NCI-H82 treated with DMSO at 0.1 percent for 48 hours (cell line): ENCODE measurements around the gene OPRL1.

Experiments
- DNase-seq: peaks from one replicate; lab custom pipeline; 2025; ENCODE audit not compliant: unreplicated experiment; lab: John Stamatoyannopoulos, UW

The OPRL1 gene

GRCh38 chr20:64055893-64056638 lies 23.8 kb upstream of the OPRL1 start:
- no peak for DNase-seq

- DNase-seq = no peak
These were observed 23.3 kb upstream of the OPRL1 start for GRCh38 chr20:64056639-64056888.

GRCh38 chr20:64056889-64057627 lies 22.8 kb upstream of the OPRL1 start:
- DNase-seq = no peak

- peak; percentile 12 for DNase-seq
These were observed 22.0 kb upstream of the OPRL1 start for GRCh38 chr20:64057628-64058498.

- DNase-seq = no peak
These were observed 21.3 kb upstream of the OPRL1 start for GRCh38 chr20:64058536-64058935.

GRCh38 chr20:64062276-64062595 lies 17.6 kb upstream of the OPRL1 start:
- DNase-seq = no peak

GRCh38 chr20:64062596-64063388 lies 17.1 kb upstream of the OPRL1 start, which contains the start of gene TCEA2:
TCEA2 (plus strand) TSS chr20:64063198; CDS start chr20:64063313, 115 bp downstream.
- DNase-seq = peak; percentile 90

GRCh38 chr20:64063389-64064144 lies 16.3 kb upstream of the OPRL1 start:
- no peak for DNase-seq

GRCh38 chr20:64064145-64064698 lies 15.7 kb upstream of the OPRL1 start:
- no peak for DNase-seq

- DNase-seq = no peak
These were observed 14.6 kb upstream of the OPRL1 start for GRCh38 chr20:64065062-64065973.

GRCh38 chr20:64065974-64066343 lies 13.9 kb upstream of the OPRL1 start:
- DNase-seq = no peak

GRCh38 chr20:64067005-64067632 lies 12.8 kb upstream of the OPRL1 start:
- DNase-seq = no peak

GRCh38 chr20:64067733-64068307 lies 12.1 kb upstream of the OPRL1 start:
- no peak for DNase-seq

- no peak for DNase-seq
These were observed 11.3 kb upstream of the OPRL1 start for GRCh38 chr20:64068386-64069208.

GRCh38 chr20:64069209-64069613 lies 10.7 kb upstream of the OPRL1 start:
- DNase-seq = no peak

- DNase-seq = no peak
These were observed 10.2 kb upstream of the OPRL1 start for GRCh38 chr20:64069614-64070243.
